Calu3 (cell line): ENCODE data around the gene DSCAM. TPM values are rescaled to one million over a fixed set of nuclear protein-coding genes. Genes with fewer than 3 reads are reported as not detected.

Source experiments
- BruUV-seq: library from RNA; stranded (reverse); fragments of 400-500 nt; replicated peaks from 2 replicates; lab custom pipeline; 2021; lab: Mats Ljungman, UMichigan
- CTCF ChIA-PET: fragments of 300-600 bp; sonication (Branson Sonifier 250); formaldehyde crosslinking; loops from one replicate; lab custom pipeline; 2022; ENCODE audit warnings: antibody characterized with exemption; lab: Charles Lee
- DNase-seq: peaks from one replicate; pipeline ENCODE4 v3.0.0; 2022
- H3K27ac Mint-ChIP-seq: one replicate; pipeline ENCODE4 v1.8.0; 2022; ENCODE audit warnings: mixed read lengths; ENCODE audit not compliant: unreplicated experiment
- H3K27me3 Mint-ChIP-seq: one replicate; pipeline ENCODE4 v1.8.0; 2022; ENCODE audit warnings: mixed read lengths; ENCODE audit not compliant: unreplicated experiment
- H3K36me3 Mint-ChIP-seq: one replicate; pipeline ENCODE4 v1.8.0; 2022; ENCODE audit warnings: mild to moderate bottlenecking, moderate library complexity, mixed read lengths; ENCODE audit not compliant: insufficient read depth, unreplicated experiment
- H3K4me1 Mint-ChIP-seq: one replicate; pipeline ENCODE4 v1.8.0; 2022; ENCODE audit warnings: mild to moderate bottlenecking, low read depth, mixed read lengths; ENCODE audit not compliant: unreplicated experiment
- H3K4me3 Mint-ChIP-seq: one replicate; pipeline ENCODE4 v1.8.0; 2022; ENCODE audit warnings: mild to moderate bottlenecking, low read depth, moderate library complexity, mixed read lengths; ENCODE audit not compliant: unreplicated experiment
- H3K9me3 Mint-ChIP-seq: one replicate; pipeline ENCODE4 v1.8.0; 2022; ENCODE audit warnings: low read depth, mixed read lengths; ENCODE audit not compliant: unreplicated experiment
- intact Hi-C: fragments of 100-400 bp; cut with micrococcal nuclease; formaldehyde crosslinking; loops from one replicate; pipeline ENCODE4 v1.10.0; 2022; ENCODE audit not compliant: unreplicated experiment
- total RNA-seq: library from RNA; stranded (reverse); gene quantifications from 2 replicates; pipeline ENCODE4 v1.2.3, GENCODE V29; 2022
- TF ChIP-seq, protein P1 (sequence below): fragments of 200-600 bp; IDR thresholded peaks from one replicate; pipeline ENCODE4 v1.8.0; 2022; ENCODE audit warnings: antibody characterized with exemption; ENCODE audit not compliant: unreplicated experiment

Gene DSCAM
- total RNA-seq, 1 experiment from 2014 or later = not detected

DNA sequence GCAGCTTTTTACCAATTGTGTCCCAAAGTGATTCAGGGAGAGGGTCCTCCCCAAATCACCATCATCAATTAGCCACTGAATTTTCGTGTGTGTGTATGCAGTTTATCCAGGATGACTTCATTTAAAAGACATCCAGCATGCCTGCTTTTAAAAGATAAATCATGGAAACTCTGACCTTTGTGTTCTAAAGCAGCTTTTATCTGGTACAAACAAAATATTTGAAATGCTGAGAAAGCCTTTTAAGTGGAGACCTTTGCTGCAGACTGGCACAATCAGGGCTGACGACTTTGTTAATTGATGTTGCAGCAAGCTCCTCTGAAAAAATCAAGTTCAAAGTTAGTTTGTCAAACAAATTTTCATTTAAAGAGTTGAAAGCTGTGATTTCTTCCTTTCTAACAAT lies 875.0 kb downstream of the DSCAM start:
- CTCF ChIA-PET = no interaction called here
- H3K4me3 Mint-ChIP-seq = no peak overlapping the region
- no peaks in the 10 kb centered on the region for H3K36me3 Mint-ChIP-seq
- TF ChIP-seq, protein P1, sequence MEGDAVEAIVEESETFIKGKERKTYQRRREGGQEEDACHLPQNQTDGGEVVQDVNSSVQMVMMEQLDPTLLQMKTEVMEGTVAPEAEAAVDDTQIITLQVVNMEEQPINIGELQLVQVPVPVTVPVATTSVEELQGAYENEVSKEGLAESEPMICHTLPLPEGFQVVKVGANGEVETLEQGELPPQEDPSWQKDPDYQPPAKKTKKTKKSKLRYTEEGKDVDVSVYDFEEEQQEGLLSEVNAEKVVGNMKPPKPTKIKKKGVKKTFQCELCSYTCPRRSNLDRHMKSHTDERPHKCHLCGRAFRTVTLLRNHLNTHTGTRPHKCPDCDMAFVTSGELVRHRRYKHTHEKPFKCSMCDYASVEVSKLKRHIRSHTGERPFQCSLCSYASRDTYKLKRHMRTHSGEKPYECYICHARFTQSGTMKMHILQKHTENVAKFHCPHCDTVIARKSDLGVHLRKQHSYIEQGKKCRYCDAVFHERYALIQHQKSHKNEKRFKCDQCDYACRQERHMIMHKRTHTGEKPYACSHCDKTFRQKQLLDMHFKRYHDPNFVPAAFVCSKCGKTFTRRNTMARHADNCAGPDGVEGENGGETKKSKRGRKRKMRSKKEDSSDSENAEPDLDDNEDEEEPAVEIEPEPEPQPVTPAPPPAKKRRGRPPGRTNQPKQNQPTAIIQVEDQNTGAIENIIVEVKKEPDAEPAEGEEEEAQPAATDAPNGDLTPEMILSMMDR = no peak
- no peaks in the 10 kb centered on the region for H3K4me1 Mint-ChIP-seq
- intact Hi-C loops = no loop called here
- H3K27me3 Mint-ChIP-seq = no peaks in the 10 kb centered on the region
- DNase-seq = no peak
- BruUV-seq = no TSS peak
- peaks cover 5% of the 10 kb centered on the region for H3K9me3 Mint-ChIP-seq
- no peak overlapping the region for H3K27ac Mint-ChIP-seq

- no peaks in the 10 kb centered on the region for H3K4me1 Mint-ChIP-seq
- DNase-seq = no peak
- BruUV-seq = no TSS peak
- H3K36me3 Mint-ChIP-seq = no peaks in the 10 kb centered on the region
- CTCF ChIA-PET = no interaction called here
- no peaks in the 10 kb centered on the region for H3K27me3 Mint-ChIP-seq
- TF ChIP-seq, protein P1 = no peak
- no peak overlapping the region for H3K4me3 Mint-ChIP-seq
- intact Hi-C loops = no loop called here
- no peak overlapping the region for H3K27ac Mint-ChIP-seq
- H3K9me3 Mint-ChIP-seq = peaks cover 5% of the 10 kb centered on the region
Measured at GRCh38 chr21:39969691-39970364, 877.1 kb downstream of the DSCAM start.

- Mint-ChIP-seq H3K27ac (no peak overlapping the region), H3K36me3 (no peaks in the 10 kb centered on the region), H3K4me3 (no peak overlapping the region), H3K27me3 (peaks cover 9% of the 10 kb centered on the region), H3K4me1 (no peaks in the 10 kb centered on the region), H3K9me3 (peaks cover 11% of the 10 kb centered on the region)
- intact Hi-C loops = no loop called here
- CTCF ChIA-PET = no interaction called here
- DNase-seq = no peak
- TF ChIP-seq, protein P1 = no peak
- no TSS peak for BruUV-seq
Measured at GRCh38 chr21:39968010-39968409, 878.9 kb downstream of the DSCAM start.

DNA sequence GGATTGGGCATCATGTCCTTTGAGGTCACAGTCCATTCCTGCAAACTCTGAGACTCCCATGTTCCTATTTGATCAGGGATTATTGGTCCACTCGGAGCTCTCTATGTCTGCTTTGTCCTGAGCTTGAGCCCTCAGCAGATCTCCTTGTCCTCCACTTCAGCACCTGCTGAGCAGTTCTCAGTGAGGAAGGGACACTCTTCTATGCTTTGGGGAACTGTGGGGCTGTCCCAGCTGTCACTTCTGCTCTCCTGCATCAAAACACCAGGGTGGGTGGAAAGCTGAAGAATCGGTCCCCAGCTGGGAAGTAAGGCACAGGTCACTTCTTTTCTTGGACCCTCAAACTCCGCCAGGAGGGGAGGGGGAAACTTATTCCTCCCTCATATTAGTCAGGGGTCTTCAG lies 880.2 kb downstream of the DSCAM start:
- Mint-ChIP-seq H3K27ac (no peak overlapping the region), H3K36me3 (no peaks in the 10 kb centered on the region), H3K4me1 (no peaks in the 10 kb centered on the region), H3K27me3 (peaks cover 17% of the 10 kb centered on the region), H3K9me3 (peaks cover 15% of the 10 kb centered on the region), H3K4me3 (no peak overlapping the region)
- no TSS peak for BruUV-seq
- CTCF ChIA-PET = no interaction called here
- TF ChIP-seq, protein P1 = no peak
- intact Hi-C loops = no loop called here
- no peak for DNase-seq
